OCI-LY1 (cell line): ENCODE data around the gene NFX1.
"Not testable (repeated sequence)": the region's sequence is repeated elsewhere in the genome, so short reads cannot be mapped to it uniquely, and the experiment has no call there.

Experiments used
- H2AFZ ChIP-seq: fragments of 200-600 bp; sonication (generic), shearing (Covaris generic); 2 replicates; pipeline ENCODE4 v1.6.0; 2014; ENCODE audit warnings: antibody characterized with exemption, mild to moderate bottlenecking, low read length
- H3F3A ChIP-seq: fragments of 200-600 bp; sonication (generic), shearing (Covaris generic); 2 replicates; pipeline ENCODE4 v1.6.0; 2014; ENCODE audit warnings: mild to moderate bottlenecking, antibody characterized with exemption, low read length, moderate library complexity; ENCODE audit not compliant: insufficient read depth
- H3K27ac ChIP-seq: fragments of 200-600 bp; sonication (generic); 2 replicates; pipeline ENCODE4 v1.5.1; 2014; ENCODE audit warnings: low read length, mixed run types, mild to moderate bottlenecking, low read depth; ENCODE audit not compliant: poor library complexity, severe bottlenecking
- H3K27me3 ChIP-seq: fragments of 200-600 bp; sonication (generic); 2 replicates; pipeline ENCODE4 v1.6.0; 2014; ENCODE audit warnings: antibody characterized with exemption, mild to moderate bottlenecking, low read length, moderate library complexity; ENCODE audit not compliant: insufficient read depth
- H3K36me3 ChIP-seq: fragments of 200-600 bp; sonication (generic); 2 replicates; pipeline ENCODE4 v1.6.1; 2014; ENCODE audit warnings: mild to moderate bottlenecking, antibody characterized with exemption, low read length, moderate library complexity, mixed read lengths; ENCODE audit not compliant: insufficient read depth
- H3K4me1 ChIP-seq: fragments of 200-600 bp; sonication (generic); 2 replicates; pipeline ENCODE4 v1.5.1; 2014; ENCODE audit warnings: mild to moderate bottlenecking, low read length, moderate library complexity; ENCODE audit not compliant: insufficient read depth, severe bottlenecking
- H3K4me2 ChIP-seq: fragments of 200-600 bp; sonication (generic), shearing (Covaris generic); 2 replicates; pipeline ENCODE4 v1.6.1; 2014; ENCODE audit warnings: low read length
- H3K4me3 ChIP-seq: fragments of 200-600 bp; sonication (generic); 2 replicates; pipeline ENCODE4 v1.5.1; 2014; ENCODE audit warnings: low read length, low read depth, mild to moderate bottlenecking, mixed read lengths; ENCODE audit not compliant: poor library complexity, severe bottlenecking
- H3K79me2 ChIP-seq: fragments of 200-600 bp; shearing (Covaris generic); 2 replicates; pipeline ENCODE4 v1.6.1; 2016; ENCODE audit warnings: mixed run types, low read length, mixed read lengths; ENCODE audit not compliant: insufficient read depth
- H3K9ac ChIP-seq: fragments of 200-600 bp; sonication (generic), shearing (Covaris generic); 2 replicates; pipeline ENCODE4 v1.6.1; 2014; ENCODE audit warnings: mild to moderate bottlenecking, low read length, mixed read lengths
- H3K9me2 ChIP-seq: fragments of 200-600 bp; sonication (generic), shearing (Covaris generic); 2 replicates; pipeline ENCODE4 v1.6.1; 2014; ENCODE audit warnings: low read depth, mild to moderate bottlenecking, low read length, mixed read lengths
- H3K9me3 ChIP-seq: fragments of 200-600 bp; shearing (Covaris generic); 2 replicates; pipeline ENCODE4 v1.6.1; 2014; ENCODE audit warnings: low read length, mixed read lengths
- H4K20me1 ChIP-seq: fragments of 200-600 bp; sonication (generic), shearing (Covaris generic); 2 replicates; pipeline ENCODE4 v1.6.0; 2016; ENCODE audit warnings: mild to moderate bottlenecking, low read length; ENCODE audit not compliant: insufficient read depth
- CTCF ChIP-seq: fragments of 200-600 bp; sonication (generic), shearing (Covaris generic); IDR thresholded peaks from 2 replicates; pipeline ENCODE4 v1.5.1; 2017; ENCODE audit warnings: mild to moderate bottlenecking, antibody characterized with exemption, low read length, moderate library complexity, mixed read lengths
- EZH2 ChIP-seq: fragments of 200-600 bp; sonication (generic), shearing (Covaris generic); IDR thresholded peaks from 2 replicates; pipeline ENCODE4 v1.8.0; 2017; ENCODE audit warnings: borderline replicate concordance, mixed run types, mild to moderate bottlenecking, antibody characterized with exemption, low read length, moderate library complexity, mixed read lengths

NFX1 gene

DNA sequence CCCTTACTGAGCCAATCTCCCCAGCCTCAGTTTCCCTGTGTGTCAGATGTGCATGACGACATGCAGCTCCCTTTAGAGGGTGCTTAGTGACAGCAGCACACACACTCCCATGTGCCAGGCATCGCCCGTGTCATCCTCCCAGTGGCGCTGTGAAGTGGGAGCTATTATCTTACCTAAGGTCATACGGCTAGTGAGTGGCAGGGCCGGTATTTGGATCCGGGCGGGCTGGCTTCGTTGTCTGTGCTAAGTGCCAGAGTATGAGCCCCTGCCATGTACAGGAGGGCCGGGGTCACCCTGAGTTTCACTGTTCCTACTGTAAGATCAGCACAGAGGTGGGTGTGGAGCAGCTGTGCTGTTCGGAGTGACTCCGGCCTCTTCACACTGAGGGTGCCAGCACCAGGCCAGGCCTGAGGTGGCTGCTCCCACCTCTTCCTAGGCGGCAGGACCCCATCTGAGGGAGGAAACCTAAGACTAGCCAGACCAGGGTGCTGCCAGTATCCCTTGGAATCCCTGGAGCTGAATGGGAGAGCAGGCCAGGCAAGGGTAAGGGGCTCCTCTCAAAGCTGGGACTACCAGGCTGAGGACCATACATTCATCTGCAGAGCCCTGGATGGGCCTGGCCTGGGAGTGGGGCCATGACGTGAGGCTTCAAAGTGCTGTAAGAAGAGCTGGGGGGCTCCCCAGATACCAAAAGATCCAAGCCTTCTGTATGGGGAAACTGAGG, 89.5 kb downstream of the NFX1 start:
- no peaks in the 10 kb centered on the region for H3K4me1 ChIP-seq
- no peak overlapping the region for H2AFZ ChIP-seq
- H3K27ac ChIP-seq: no peak overlapping the region
- TF ChIP-seq CTCF: no peak
- TF ChIP-seq EZH2: no peak
- H4K20me1 ChIP-seq: no peaks in the 10 kb centered on the region
- no peaks in the 10 kb centered on the region for H3K9me3 ChIP-seq
- no peak overlapping the region for H3K4me2 ChIP-seq
- H3K27me3 ChIP-seq: no peaks in the 10 kb centered on the region
- H3K9ac ChIP-seq: no peak overlapping the region
- H3K79me2 ChIP-seq: no peaks in the 10 kb centered on the region
- H3K4me3 ChIP-seq: no peak overlapping the region
- H3K9me2 ChIP-seq: no peaks in the 10 kb centered on the region
- H3K36me3 ChIP-seq: no peaks in the 10 kb centered on the region
- no peaks in the 10 kb centered on the region for H3F3A ChIP-seq

- Histone ChIP-seq H3K9me2 (no peaks in the 10 kb centered on the region), H4K20me1 (no peaks in the 10 kb centered on the region), H3K4me1 (no peaks in the 10 kb centered on the region), H3K79me2 (no peaks in the 10 kb centered on the region), H3K4me2 (no peak overlapping the region), H3K27me3 (no peaks in the 10 kb centered on the region), H3K9ac (no peak overlapping the region), H2AFZ (no peak overlapping the region), H3F3A (no peaks in the 10 kb centered on the region), H3K36me3 (no peaks in the 10 kb centered on the region), H3K4me3 (no peak overlapping the region), H3K27ac (no peak overlapping the region), H3K9me3 (no peaks in the 10 kb centered on the region)
- TF ChIP-seq EZH2 (no peak), CTCF (no peak)
Observed at GRCh38 chr9:33380390-33381094, 90.2 kb downstream of the NFX1 start.

GRCh38 chr9:33381231-33381791, 91.0 kb downstream of the NFX1 start:
- H3K4me3 ChIP-seq: no peak overlapping the region
- no peak overlapping the region for H3K9ac ChIP-seq
- no peaks in the 10 kb centered on the region for H3F3A ChIP-seq
- H3K36me3 ChIP-seq: no peaks in the 10 kb centered on the region
- no peak overlapping the region for H3K4me2 ChIP-seq
- no peaks in the 10 kb centered on the region for H3K9me3 ChIP-seq
- no peaks in the 10 kb centered on the region for H4K20me1 ChIP-seq
- no peaks in the 10 kb centered on the region for H3K4me1 ChIP-seq
- H3K9me2 ChIP-seq: no peaks in the 10 kb centered on the region
- no peaks in the 10 kb centered on the region for H3K79me2 ChIP-seq
- no peak overlapping the region for H3K27ac ChIP-seq
- no peak for TF ChIP-seq CTCF
- no peaks in the 10 kb centered on the region for H3K27me3 ChIP-seq
- H2AFZ ChIP-seq: no peak overlapping the region

- H4K20me1 ChIP-seq, H3K27me3 ChIP-seq, H3K36me3 ChIP-seq, H2AFZ ChIP-seq, H3K4me3 ChIP-seq, H3K9me2 ChIP-seq, H3K27ac ChIP-seq, H3K9ac ChIP-seq, H3K79me2 ChIP-seq, H3F3A ChIP-seq, H3K4me1 ChIP-seq, H3K9me3 ChIP-seq, H3K4me2 ChIP-seq: not testable (repeated sequence)
Observed at GRCh38 chr9:33382397-33382796, 92.1 kb downstream of the NFX1 start.

DNA sequence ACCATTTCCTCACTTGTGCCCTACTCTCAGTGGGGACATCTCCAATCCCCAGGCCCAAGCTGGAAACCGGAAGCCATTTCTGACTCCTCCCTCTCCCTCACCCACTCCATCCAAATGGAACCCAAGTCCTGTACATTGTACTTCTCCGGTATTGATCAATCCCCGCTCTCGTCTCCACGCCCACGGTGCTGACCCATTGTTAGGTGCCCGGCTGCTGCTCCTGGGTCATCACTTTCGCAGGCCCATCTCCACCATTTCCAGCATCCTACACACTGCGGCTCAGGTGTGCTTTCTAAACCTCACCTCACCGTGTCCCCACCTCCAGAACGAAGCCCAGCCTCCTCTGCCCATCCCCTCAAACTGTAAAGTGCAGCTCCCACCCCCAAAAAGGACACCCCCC, 93.1 kb downstream of the NFX1 start:
- not testable (repeated sequence) for H3K9me2 ChIP-seq, H3K4me2 ChIP-seq, H3K27me3 ChIP-seq, H2AFZ ChIP-seq, H4K20me1 ChIP-seq, H3K4me1 ChIP-seq, H3F3A ChIP-seq, H3K4me3 ChIP-seq, H3K79me2 ChIP-seq, H3K9me3 ChIP-seq, H3K27ac ChIP-seq, H3K9ac ChIP-seq, H3K36me3 ChIP-seq
